GM12878 (cell line): Measurements from ENCODE around the gene CD34. TPM values are rescaled to one million over a fixed set of nuclear protein-coding genes. Genes with fewer than 3 reads are reported as not detected.

ENCODE experiments used
- BCLAF1 ChIP-seq: fragments of 450-650 bp; IDR thresholded peaks from 2 replicates; pipeline ENCODE4 v1.6.1; 2017; ENCODE audit warnings: antibody characterized with exemption, mild to moderate bottlenecking, moderate library complexity
- CEBPZ ChIP-seq: fragments of 150-350 bp; IDR thresholded peaks from 2 replicates; pipeline ENCODE4 v1.6.1; 2016; ENCODE audit warnings: low read depth, low read length
- CHD2 ChIP-seq: IDR thresholded peaks from 2 replicates; pipeline ENCODE4 v1.6.1; 2011; ENCODE audit warnings: low read depth, low read length, improper control_type of control experiment, borderline replicate concordance
- CREM ChIP-seq: IDR thresholded peaks from 2 replicates; pipeline ENCODE4 v1.6.1; 2014; ENCODE audit warnings: antibody characterized with exemption, low read depth
- ESRRA ChIP-seq: IDR thresholded peaks from 2 replicates; pipeline ENCODE4 v1.6.1; 2012; ENCODE audit warnings: mild to moderate bottlenecking, low read length, improper control_type of control experiment
- HDAC6 ChIP-seq: fragments of 200-600 bp; sonication (generic); IDR thresholded peaks from one replicate; pipeline ENCODE4 v1.8.0; 2017; ENCODE audit warnings: antibody characterized with exemption; ENCODE audit not compliant: unreplicated experiment
- HDGF ChIP-seq: fragments of 450-650 bp; IDR thresholded peaks from 2 replicates; pipeline ENCODE4 v1.6.1; 2016; ENCODE audit warnings: antibody characterized with exemption
- IRF5 ChIP-seq: fragments of 450-650 bp; IDR thresholded peaks from 2 replicates; pipeline ENCODE4 v1.6.1; 2017; ENCODE audit warnings: borderline replicate concordance
- JUND ChIP-seq: IDR thresholded peaks from 2 replicates; pipeline ENCODE4 v1.6.1; 2012; ENCODE audit warnings: low read depth, mild to moderate bottlenecking, low read length, improper control_type of control experiment, moderate library complexity
- KLF5 ChIP-seq: fragments of 450-650 bp; IDR thresholded peaks from 2 replicates; pipeline ENCODE4 v1.6.1; 2014; ENCODE audit warnings: mild to moderate bottlenecking; ENCODE audit not compliant: partially characterized antibody
- MAX ChIP-seq: IDR thresholded peaks from 2 replicates; pipeline ENCODE4 v1.6.1; 2012; ENCODE audit warnings: low read depth, low read length, improper control_type of control experiment
- NR2C2 ChIP-seq: IDR thresholded peaks from 2 replicates; pipeline ENCODE4 v1.6.1; 2011; ENCODE audit warnings: borderline replicate concordance, low read depth; ENCODE audit not compliant: control insufficient read depth, insufficient read length
- RAD51 ChIP-seq: fragments of 450-650 bp; IDR thresholded peaks from 2 replicates; pipeline ENCODE4 v1.6.1; 2016; ENCODE audit warnings: moderate library complexity, mild to moderate bottlenecking, inconsistent platforms
- REST ChIP-seq: IDR thresholded peaks from 2 replicates; pipeline ENCODE4 v1.6.1; 2012; ENCODE audit warnings: mild to moderate bottlenecking, low read depth, low read length
- SMAD1 ChIP-seq: fragments of 450-650 bp; IDR thresholded peaks from 2 replicates; pipeline ENCODE4 v1.6.1; 2018; ENCODE audit warnings: mild to moderate bottlenecking, low read depth; ENCODE audit not compliant: partially characterized antibody
- STAT1 ChIP-seq: fragments of 450-650 bp; conservative IDR thresholded peaks from 2 replicates; pipeline ENCODE4 v1.6.1; 2014; ENCODE audit warnings: antibody characterized with exemption, mild to moderate bottlenecking
- TCF7 ChIP-seq: IDR thresholded peaks from 2 replicates; pipeline ENCODE4 v1.6.1; 2014; ENCODE audit warnings: antibody characterized with exemption, borderline replicate concordance
- ZNF217 ChIP-seq: fragments of 450-650 bp; IDR thresholded peaks from 2 replicates; pipeline ENCODE4 v1.6.1; 2017; ENCODE audit warnings: antibody characterized with exemption, mild to moderate bottlenecking
- polyA plus RNA-seq, 11 experiments: library from polyadenylated mRNA; depleted of rRNA in 4 of 11; unstranded in 6 of 11; stranded (reverse) in 5 of 11; fragments of >200 nt; fragmentation: Nextera tagmentation in 4 of 11; fragmentation: Illumina TruSeq in 1 of 11; extraction: Ambion mirVana in 4 of 11; extraction: Trizol in 1 of 11; gene quantifications; 1 replicate in 1 of 11; 2 replicates in 10 of 11; pipeline versions ENCODE4 v1.2.1 to v1.2.3, GENCODE V29; 2011 to 2016; ENCODE audit warnings: inconsistent platforms in 2 of 11, missing spikeins in 2 of 11, low read depth in 1 of 11
- total RNA-seq, 4 experiments: library from RNA; depleted of rRNA in 3 of 4; stranded (reverse); fragments of >200 nt in 3 of 4; fragmentation: Illumina TruSeq in 1 of 4; extraction: Trizol in 1 of 4; gene quantifications; 2 replicates each; pipeline versions ENCODE4 v1.2.1 to v1.2.3, GENCODE V29; 2013 to 2021

Gene CD34
- total and polyA plus RNA-seq, 10 of the 15 experiments (the other 5 are each of a cell fraction or from before 2014, with no cell fraction given): under 0.01 to 0.08 (median 0.02) TPM; not detected in 6

- TF ChIP-seq JUND (no peak), KLF5 (no peak), ZNF217 (no peak), NR2C2 (no peak), ESRRA (no peak), REST (no peak), MAX (no peak), STAT1 (no peak), SMAD1 (no peak), HDGF (no peak), CEBPZ (no peak), TCF7 (no peak), CHD2 (no peak; the same call in 1 of the 2 replicates), HDAC6 (no peak), BCLAF1 (no peak), RAD51 (peak; percentile 24; the same call in 1 of the 2 replicates), CREM (no peak), IRF5 (peak; percentile 45; the same call in 1 of the 2 replicates)
Measured at GRCh38 chr1:207861442-207862177, 49.3 kb downstream of the CD34 start (continued).
